Epithelial cell of proximal tubule (primary cell): ENCODE results near the gene ZFP3. TPM values are rescaled to one million over a fixed set of nuclear protein-coding genes. Genes with fewer than 3 reads are reported as not detected.
"Not testable (repeated sequence)": the region's sequence is repeated elsewhere in the genome, so short reads cannot be mapped to it uniquely, and the experiment has no call there.

Source experiments
- DNase-seq: peaks from one replicate; pipeline ENCODE4 v3.0.0-alpha.2; 2011; ENCODE audit warnings: low read depth
- H3K4me3 ChIP-seq: 2 replicates; pipeline ENCODE4 v1.5.1; 2011; ENCODE audit warnings: low read depth, mild to moderate bottlenecking, low read length
- total RNA-seq: library from RNA; depleted of rRNA; stranded (reverse); fragments of >200 nt; gene quantifications from 2 replicates; pipeline ENCODE4 v1.2.3, GENCODE V29; 2015
- TF ChIP-seq, protein P1 (sequence below): conservative IDR thresholded peaks from 2 replicates; pipeline ENCODE4 v1.5.1; 2012; ENCODE audit warnings: low read depth, mild to moderate bottlenecking, low read length

ZFP3 gene
- total RNA-seq, 1 donor from 2014 or later, result 1.7 TPM

DNA sequence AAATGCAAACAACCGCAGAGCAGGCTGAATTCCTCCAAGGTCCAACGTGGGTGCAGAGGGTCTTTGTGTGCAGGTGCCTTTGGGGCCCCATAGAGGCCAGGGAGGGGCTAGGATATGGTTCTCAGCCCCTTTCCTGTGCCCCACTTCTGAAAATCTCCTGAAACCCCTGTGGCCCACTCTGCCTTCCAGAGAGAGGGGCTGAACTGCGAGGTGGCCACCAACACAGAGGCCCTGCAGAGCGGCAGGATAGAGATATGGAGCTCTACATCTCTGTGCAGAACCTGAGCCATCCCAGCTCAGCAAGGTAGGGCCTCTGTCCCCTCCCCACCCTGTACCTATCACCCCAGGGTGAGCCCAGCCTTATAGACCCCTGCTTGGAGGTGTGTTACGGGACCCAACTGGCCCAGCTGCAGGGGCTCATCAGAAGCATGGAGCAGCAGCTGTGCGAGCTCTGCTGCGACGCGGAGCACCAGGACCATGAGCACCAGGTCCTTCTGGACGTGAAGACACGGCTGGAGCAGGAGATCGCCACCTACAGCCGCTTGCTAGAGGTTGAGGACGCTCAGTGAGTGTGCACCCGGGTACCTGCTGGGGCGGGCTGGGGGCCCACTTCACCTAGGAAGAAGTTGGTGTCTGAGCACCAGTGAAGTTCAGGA lies 43.0 kb downstream of the ZFP3 start:
- DNase-seq, result no peak
- TF ChIP-seq, protein P1, sequence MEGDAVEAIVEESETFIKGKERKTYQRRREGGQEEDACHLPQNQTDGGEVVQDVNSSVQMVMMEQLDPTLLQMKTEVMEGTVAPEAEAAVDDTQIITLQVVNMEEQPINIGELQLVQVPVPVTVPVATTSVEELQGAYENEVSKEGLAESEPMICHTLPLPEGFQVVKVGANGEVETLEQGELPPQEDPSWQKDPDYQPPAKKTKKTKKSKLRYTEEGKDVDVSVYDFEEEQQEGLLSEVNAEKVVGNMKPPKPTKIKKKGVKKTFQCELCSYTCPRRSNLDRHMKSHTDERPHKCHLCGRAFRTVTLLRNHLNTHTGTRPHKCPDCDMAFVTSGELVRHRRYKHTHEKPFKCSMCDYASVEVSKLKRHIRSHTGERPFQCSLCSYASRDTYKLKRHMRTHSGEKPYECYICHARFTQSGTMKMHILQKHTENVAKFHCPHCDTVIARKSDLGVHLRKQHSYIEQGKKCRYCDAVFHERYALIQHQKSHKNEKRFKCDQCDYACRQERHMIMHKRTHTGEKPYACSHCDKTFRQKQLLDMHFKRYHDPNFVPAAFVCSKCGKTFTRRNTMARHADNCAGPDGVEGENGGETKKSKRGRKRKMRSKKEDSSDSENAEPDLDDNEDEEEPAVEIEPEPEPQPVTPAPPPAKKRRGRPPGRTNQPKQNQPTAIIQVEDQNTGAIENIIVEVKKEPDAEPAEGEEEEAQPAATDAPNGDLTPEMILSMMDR, result no peak
- H3K4me3 ChIP-seq, result no peak overlapping the region

DNA sequence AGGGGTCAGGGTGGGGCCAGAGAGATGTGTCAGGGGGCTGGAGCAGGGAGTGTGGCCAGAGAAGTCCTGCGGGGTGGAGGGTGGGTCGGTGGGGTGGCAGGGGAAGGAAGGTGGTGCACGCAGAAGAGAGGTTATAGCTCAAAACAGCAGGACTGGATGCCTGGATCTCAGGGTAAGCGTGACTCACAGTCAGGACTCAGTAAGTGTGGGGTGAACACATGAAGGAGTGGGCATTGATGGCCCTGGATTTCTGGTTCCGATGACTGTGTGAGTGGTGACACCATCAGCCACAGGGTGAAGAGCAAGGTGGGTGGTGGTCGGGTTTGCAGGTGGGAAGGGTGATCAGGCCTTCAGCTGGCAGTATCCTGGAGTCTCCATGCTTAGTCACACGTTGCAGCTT lies 43.8 kb downstream of the ZFP3 start:
- H3K4me3 ChIP-seq, DNase-seq: not testable (repeated sequence)

DNA sequence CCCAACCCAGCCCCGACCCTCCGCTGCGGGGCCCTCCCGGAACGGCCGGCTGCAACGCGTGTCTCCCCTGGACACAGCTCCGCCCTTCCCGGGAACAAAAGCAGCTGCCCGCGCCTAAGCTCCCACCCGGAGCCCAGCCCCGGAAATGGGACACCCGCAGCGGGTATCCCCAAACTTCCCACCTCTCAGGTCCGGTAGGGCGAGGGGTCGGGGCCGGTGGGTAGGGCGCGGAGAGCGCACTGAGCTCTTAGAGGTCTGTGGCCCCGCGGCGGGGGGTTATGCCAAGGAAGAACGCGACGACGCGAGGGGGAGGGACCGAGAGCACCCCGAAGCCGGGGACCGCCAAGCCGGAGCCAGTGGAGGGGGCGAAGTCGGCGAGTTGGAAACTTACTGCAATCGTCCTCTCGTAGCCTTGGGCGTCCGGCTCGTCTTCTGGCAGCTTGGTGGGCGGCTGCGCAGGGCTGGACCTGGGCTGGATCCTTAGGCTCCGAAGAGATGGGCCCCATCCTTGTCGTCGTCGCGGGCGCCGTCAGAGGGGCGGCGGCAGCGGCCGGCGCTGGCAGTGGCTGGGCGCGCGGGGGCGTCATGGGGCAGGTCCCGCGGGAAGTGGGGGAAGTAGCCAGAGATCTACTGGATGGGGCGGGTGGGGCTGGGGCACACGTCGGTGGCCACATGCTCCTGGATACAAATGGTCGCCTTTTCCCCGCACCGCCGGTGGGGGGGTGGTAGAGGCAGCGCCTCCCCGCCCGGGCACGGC lies 44.5 kb downstream of the ZFP3 start:
- no peak for DNase-seq
- H3K4me3 ChIP-seq, result peak overlapping the region; percentile 35

DNA sequence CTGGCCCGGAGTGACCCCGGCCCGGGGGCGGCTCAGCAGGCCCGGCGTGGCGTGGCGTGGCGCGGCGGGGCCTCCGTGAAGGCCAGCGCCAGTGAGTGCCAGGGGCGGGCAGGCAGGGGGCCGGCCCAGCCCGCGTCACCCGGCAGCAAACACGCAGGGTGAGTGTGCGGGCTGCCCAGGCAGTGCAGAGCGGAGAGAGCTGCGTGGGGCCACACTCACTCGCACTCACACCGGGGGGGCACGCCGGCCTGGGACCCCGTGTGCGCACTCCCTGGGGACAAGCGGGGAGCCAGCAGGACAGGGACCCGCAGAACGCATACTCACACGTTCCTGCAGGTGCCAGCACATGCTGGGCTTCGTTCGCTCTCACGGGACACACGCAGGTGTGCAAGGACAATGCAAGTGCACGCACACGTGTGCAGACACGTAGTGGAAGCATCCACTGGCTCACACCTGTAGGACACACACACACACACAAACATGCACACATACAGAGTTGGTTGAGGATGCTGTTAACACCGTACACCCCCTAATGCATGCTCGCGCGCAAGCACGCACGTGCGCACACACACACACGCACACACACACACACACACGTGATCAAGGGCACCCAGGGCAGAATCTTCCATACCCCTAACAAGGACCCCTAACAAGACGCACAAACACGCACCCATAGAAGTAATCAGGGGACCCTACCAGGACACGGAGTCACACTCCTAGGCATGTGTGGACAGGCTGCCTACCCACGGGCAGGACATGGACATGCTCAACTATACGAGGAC lies 45.3 kb downstream of the ZFP3 start:
- no peak overlapping the region for H3K4me3 ChIP-seq
- TF ChIP-seq, protein P1, result no peak
- DNase-seq, result no peak

More for the DNA sequence above, 44.5 kb downstream of the ZFP3 start:
- TF ChIP-seq, protein P1, result no peak

GRCh38 chr17:5124125-5124760 lies 46.0 kb downstream of the ZFP3 start:
- DNase-seq, H3K4me3 ChIP-seq: not testable (repeated sequence)

DNA sequence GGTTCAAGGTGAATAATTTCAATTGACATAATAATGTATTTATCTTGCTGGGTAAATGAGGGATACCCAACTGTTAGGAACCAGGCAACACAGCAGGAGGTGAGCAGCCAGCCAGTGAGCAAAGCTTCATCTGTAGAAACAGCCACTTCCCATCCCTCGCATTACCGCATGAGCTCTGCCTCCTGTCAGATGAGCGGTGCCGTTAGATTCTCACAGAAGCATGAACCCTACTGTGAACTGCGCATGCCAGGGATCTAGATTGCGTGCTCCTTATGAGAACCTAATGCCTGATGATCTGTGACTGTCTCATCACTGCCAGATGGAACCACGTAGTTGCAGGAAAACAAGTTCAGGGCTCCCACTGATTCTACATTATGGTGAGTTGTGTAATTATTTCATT lies 46.6 kb downstream of the ZFP3 start:
- not testable (repeated sequence) for DNase-seq, H3K4me3 ChIP-seq

GRCh38 chr17:5126719-5127488 lies 48.6 kb downstream of the ZFP3 start:
- no peak for DNase-seq
- TF ChIP-seq, protein P1, result no peak
- H3K4me3 ChIP-seq, result no peak overlapping the region
